ENCODE measurements around the gene LRIT2. TPM values are rescaled to one million over a fixed set of nuclear protein-coding genes. Genes with fewer than 3 reads are reported as not detected.

The LRIT2 gene
- total and polyA plus RNA-seq, 8 donors: not detected

DNA sequence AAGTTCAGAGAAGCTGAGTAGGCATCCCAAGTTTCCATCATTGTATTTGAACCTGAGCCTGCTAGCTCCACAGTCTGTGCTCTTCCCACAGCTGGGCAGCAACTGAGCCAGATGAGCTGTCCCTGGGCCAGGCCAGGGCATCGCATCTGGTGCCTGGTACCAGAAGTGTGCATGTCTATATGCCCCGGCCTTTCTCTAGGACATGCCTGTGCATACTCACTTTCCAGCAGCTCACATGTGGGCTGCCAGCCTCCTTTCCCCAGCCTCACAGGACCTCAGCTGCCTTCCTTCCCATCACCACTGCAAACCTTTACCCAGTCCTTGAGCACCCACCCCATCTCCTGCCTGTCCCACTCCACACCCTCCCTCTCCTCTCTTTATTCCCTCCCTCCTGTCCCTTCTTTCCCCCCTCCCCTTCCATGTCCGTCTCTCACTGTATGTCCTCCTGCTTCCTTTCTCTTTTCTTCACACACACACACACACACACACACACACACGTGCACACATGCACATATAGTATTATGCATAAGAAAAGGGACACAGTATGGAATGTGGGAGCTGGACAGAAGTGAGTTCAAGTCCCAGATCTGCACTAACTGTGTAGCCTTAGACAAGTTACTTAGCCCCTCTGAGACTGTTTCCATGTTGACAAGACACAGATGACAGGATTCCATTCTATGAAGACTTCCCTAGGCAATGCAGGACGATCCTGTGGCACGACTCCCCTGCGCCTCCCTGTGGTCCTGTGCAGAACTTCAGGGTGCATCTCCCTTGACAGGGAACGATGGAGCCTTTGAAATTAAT, 20.1 kb downstream of the LRIT2 start:
- WGBS, 2 donors: 33 to 35% methylated on average over 8 of the region's 8 CpGs
- Histone ChIP-seq H3K36me3 (no peaks in the 10 kb centered on the region), H3K4me3 (no peak overlapping the region), H3K27me3 (no peaks in the 10 kb centered on the region), H3K9me3 (no peaks in the 10 kb centered on the region), H3K4me1 (no peaks in the 10 kb centered on the region), H3K27ac (no peak overlapping the region)
- ATAC-seq (peak in 3 of 4 donors; percentile 54 to 76 (median 70)), FAIRE-seq (no peak), DNase-seq (peak in 1 of 6 donors; percentile 20)
- intact Hi-C loops (cut with DNase I): no loop called here
- TF ChIP-seq, protein P1, sequence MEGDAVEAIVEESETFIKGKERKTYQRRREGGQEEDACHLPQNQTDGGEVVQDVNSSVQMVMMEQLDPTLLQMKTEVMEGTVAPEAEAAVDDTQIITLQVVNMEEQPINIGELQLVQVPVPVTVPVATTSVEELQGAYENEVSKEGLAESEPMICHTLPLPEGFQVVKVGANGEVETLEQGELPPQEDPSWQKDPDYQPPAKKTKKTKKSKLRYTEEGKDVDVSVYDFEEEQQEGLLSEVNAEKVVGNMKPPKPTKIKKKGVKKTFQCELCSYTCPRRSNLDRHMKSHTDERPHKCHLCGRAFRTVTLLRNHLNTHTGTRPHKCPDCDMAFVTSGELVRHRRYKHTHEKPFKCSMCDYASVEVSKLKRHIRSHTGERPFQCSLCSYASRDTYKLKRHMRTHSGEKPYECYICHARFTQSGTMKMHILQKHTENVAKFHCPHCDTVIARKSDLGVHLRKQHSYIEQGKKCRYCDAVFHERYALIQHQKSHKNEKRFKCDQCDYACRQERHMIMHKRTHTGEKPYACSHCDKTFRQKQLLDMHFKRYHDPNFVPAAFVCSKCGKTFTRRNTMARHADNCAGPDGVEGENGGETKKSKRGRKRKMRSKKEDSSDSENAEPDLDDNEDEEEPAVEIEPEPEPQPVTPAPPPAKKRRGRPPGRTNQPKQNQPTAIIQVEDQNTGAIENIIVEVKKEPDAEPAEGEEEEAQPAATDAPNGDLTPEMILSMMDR (IDR thresholded peaks at IDR 0.05): peak in 3 of 4 donors; percentile 23 to 39 (median 34)

DNA sequence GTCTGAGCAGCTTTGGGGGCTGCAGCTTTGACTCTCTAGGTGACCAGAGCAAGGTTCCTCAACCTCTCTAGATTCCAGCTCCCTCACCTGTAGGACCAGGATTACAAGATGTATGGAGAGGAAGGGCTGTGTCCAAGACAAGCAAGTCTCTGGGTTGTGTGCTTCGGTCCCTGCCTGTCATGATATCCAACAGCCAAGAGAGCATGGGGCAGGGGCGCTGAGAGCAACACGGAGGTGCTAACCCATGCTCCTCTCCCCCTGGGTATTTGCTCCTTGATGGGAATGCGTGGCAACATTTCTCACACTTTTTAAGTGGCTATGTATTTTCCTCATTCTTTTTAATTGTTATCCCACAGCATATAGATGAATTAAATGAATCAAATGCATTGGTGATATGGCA, 20.7 kb downstream of the LRIT2 start:
- H3K36me3 ChIP-seq: no peaks in the 10 kb centered on the region
- no peaks in the 10 kb centered on the region for H3K27me3 ChIP-seq
- 79 to 80% methylated on average over 4 of the region's 4 CpGs for WGBS, 2 donors
- H3K4me1 ChIP-seq: no peaks in the 10 kb centered on the region
- H3K4me3 ChIP-seq: no peak overlapping the region
- FAIRE-seq (no peak), ATAC-seq (no peak), DNase-seq (no peak)
- TF ChIP-seq, protein P1 (IDR thresholded peaks at IDR 0.05): no peak
- intact Hi-C loops (cut with DNase I): no loop called here
- H3K9me3 ChIP-seq: no peaks in the 10 kb centered on the region
- no peak overlapping the region for H3K27ac ChIP-seq

DNA sequence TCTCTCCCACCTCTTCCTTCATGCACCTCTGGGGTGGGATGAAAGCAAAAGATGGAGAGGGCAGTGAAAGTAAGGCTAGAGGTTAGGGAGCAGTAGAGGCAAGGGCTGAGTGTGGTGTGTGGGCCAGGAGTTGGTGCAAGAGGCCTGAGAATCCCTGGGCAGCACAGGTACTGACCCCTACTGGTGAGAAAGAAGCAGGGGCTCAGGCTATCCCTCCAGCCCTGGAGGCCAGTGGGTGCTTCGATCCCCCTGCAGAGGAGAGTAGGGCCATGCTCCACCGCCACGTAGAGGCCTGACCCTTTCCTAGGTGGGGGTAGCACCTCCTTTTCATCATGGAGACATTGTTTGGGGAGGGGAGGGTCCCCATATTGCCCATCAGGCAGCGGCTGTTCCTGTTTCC, 21.2 kb downstream of the LRIT2 start:
- Histone ChIP-seq H3K4me1 (no peaks in the 10 kb centered on the region), H3K9me3 (no peaks in the 10 kb centered on the region), H3K27ac (no peak overlapping the region), H3K4me3 (no peak overlapping the region), H3K36me3 (no peaks in the 10 kb centered on the region), H3K27me3 (no peaks in the 10 kb centered on the region)
- TF ChIP-seq, protein P1 (IDR thresholded peaks at IDR 0.05): no peak
- FAIRE-seq (no peak), DNase-seq (no peak), ATAC-seq (no peak)
- intact Hi-C loops (cut with DNase I): no loop called here
- WGBS, 2 donors: 75 to 78% methylated on average over 4 of the region's 4 CpGs

DNA sequence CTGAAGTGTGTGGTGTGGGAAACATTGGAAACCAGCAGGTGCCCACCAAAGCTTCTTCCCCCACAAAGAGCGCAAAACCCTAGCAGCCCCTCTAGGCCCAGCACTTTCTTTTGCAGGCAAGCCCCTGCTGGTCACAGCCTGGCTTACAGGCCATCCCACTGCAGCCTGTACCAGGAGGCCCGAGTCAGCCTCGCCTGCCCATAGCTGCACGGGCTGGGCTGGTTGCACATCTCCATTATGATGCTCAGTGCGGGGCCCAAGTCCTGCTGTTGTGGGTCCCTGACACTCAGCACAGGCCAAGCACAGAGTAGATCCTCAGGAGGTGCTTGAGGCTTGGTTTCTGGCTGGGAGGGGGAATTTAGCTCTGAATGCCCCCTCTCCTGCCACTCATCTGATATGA, 23.0 kb downstream of the LRIT2 start:
- Histone ChIP-seq H3K27me3 (no peaks in the 10 kb centered on the region), H3K4me1 (no peaks in the 10 kb centered on the region), H3K36me3 (no peaks in the 10 kb centered on the region), H3K4me3 (no peak overlapping the region), H3K9me3 (no peaks in the 10 kb centered on the region), H3K27ac (no peak overlapping the region)
- 81 to 86% methylated on average over 5 of the region's 5 CpGs for WGBS, 2 donors
- TF ChIP-seq, protein P1 (IDR thresholded peaks at IDR 0.05): no peak
- intact Hi-C loops (cut with DNase I): no loop called here
- ATAC-seq (no peak), DNase-seq (no peak), FAIRE-seq (no peak)

DNA sequence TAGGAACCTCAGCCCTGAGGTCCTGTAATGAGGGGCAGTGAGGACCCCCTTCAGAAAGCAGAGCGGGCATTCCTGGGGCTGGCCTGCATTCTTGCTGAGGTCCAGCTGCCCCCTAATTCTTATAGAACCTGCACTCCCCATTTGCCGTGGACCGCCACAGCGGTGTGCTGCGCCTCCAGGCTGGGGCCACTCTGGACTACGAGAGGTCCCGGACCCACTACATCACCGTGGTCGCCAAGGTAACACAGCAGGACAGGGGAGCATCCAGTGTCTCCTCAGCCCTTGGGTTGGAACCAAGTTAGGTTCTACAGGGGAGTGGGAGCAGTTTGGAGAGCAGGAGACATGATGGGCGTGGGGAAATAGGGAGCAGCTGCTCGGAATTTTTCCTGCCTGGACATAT, 23.7 kb downstream of the LRIT2 start:
- 84% methylated on average over 11 of the region's 11 CpGs for WGBS, 2 donors
- Histone ChIP-seq H3K9me3 (no peaks in the 10 kb centered on the region), H3K36me3 (no peaks in the 10 kb centered on the region), H3K27ac (no peak overlapping the region), H3K4me3 (no peak overlapping the region), H3K27me3 (no peaks in the 10 kb centered on the region), H3K4me1 (no peaks in the 10 kb centered on the region)
- ATAC-seq (no peak), DNase-seq (no peak), FAIRE-seq (no peak)
- intact Hi-C loops (cut with DNase I): no loop called here
- TF ChIP-seq, protein P1 (IDR thresholded peaks at IDR 0.05): no peak
